H1 (cell line): ENCODE results near the gene FCRL6. TPM values are rescaled to one million over a fixed set of nuclear protein-coding genes. Genes with fewer than 3 reads are reported as not detected.

Source experiments
- CTCF ChIA-PET: fragments of 300-600 bp; sonication (Branson Sonifier 250); formaldehyde crosslinking; loops from one replicate; lab custom pipeline; 2021; ENCODE audit not compliant: partially characterized antibody; lab: Charles Lee
- POLR2A ChIA-PET: fragments of 300-600 bp; sonication (Branson Sonifier 250); formaldehyde crosslinking; loops from one replicate; lab custom pipeline; 2021; ENCODE audit warnings: inconsistent platforms; ENCODE audit not compliant: partially characterized antibody; lab: Charles Lee
- DNase-seq, 2 experiments: peaks; one replicate each; pipeline versions ENCODE4 v3.0.0 to v3.0.0-alpha.2; 2010 to 2022; ENCODE audit warnings: low spot score in 2 of 2, low read depth in 1 of 2, mixed read lengths in 1 of 2
- FAIRE-seq: peaks from 2 replicates; lab custom pipeline; 2011; peaks lifted over from hg19 to GRCh38; lab: Jason Lieb, UNC
- H2AFZ ChIP-seq: 2 replicates; pipeline ENCODE4 v1.8.1; 2012; ENCODE audit warnings: low read length, inconsistent platforms
- H2AK5ac ChIP-seq: 2 replicates; pipeline ENCODE4 v1.6.1; 2013; ENCODE audit warnings: low read depth, low read length
- H2BK120ac ChIP-seq: replicated peaks from 2 replicates; pipeline ENCODE3; 2013; ENCODE audit warnings: low read depth, low read length, inconsistent platforms
- H2BK12ac ChIP-seq: 2 replicates; pipeline ENCODE4 v1.6.1; 2013; ENCODE audit warnings: low read depth, low read length
- H2BK15ac ChIP-seq: 2 replicates; pipeline ENCODE4 v1.6.1; 2013; ENCODE audit warnings: low read length
- H2BK20ac ChIP-seq: 2 replicates; pipeline ENCODE4 v1.6.1; 2013; ENCODE audit warnings: low read length
- H2BK5ac ChIP-seq: 2 replicates; pipeline ENCODE4 v1.6.1; 2013; ENCODE audit warnings: low read depth, low read length
- H3K14ac ChIP-seq: 2 replicates; pipeline ENCODE4 v1.6.1; 2013; ENCODE audit warnings: inconsistent platforms; ENCODE audit not compliant: insufficient read length
- H3K18ac ChIP-seq: 2 replicates; pipeline ENCODE4 v1.6.1; 2013; ENCODE audit warnings: low read length; ENCODE audit errors: extremely low read depth
- H3K23ac ChIP-seq: 2 replicates; pipeline ENCODE4 v1.6.1; 2013; ENCODE audit warnings: inconsistent platforms; ENCODE audit not compliant: insufficient read length
- H3K23me2 ChIP-seq: 2 replicates; pipeline ENCODE4 v1.6.1; 2013; ENCODE audit warnings: low read depth, low read length
- H3K27ac ChIP-seq: 2 replicates; pipeline ENCODE4 v1.6.1; 2011; ENCODE audit warnings: low read depth, low read length, inconsistent platforms
- H3K27me3 ChIP-seq, 4 experiments: replicated peaks in 1 of 4; 1 replicate in 1 of 4; 2 replicates in 3 of 4; pipeline versions ENCODE4 v1.6.1 to v1.8.1; 2011 to 2013; ENCODE audit warnings: low read length in 3 of 4, mild to moderate bottlenecking in 3 of 4, inconsistent platforms in 2 of 4, mixed read lengths in 2 of 4, moderate library complexity in 1 of 4; ENCODE audit not compliant: control insufficient read depth in 3 of 4, insufficient read depth in 3 of 4; ENCODE audit errors: extremely low read depth in 1 of 4
- H3K36me3 ChIP-seq, 4 experiments: 2 replicates each; pipeline versions ENCODE4 v1.6.1 to v1.8.1; 2011 to 2013; ENCODE audit warnings: mild to moderate bottlenecking in 4 of 4, low read length in 3 of 4, moderate library complexity in 2 of 4, control low read depth in 1 of 4, inconsistent platforms in 1 of 4; ENCODE audit not compliant: insufficient read depth in 4 of 4, control insufficient read depth in 2 of 4
- H3K4ac ChIP-seq: replicated peaks from 2 replicates; pipeline ENCODE3; 2013; ENCODE audit warnings: low read length, low read depth, mixed read lengths, inconsistent platforms; ENCODE audit not compliant: insufficient read length
- H3K4me1 ChIP-seq, 4 experiments: replicated peaks in 1 of 4; 1 replicate in 1 of 4; 2 replicates in 3 of 4; pipeline versions ENCODE4 v1.6.1 to v1.8.1; 2011 to 2013; ENCODE audit warnings: low read length in 3 of 4, inconsistent platforms in 2 of 4, mixed read lengths in 1 of 4; ENCODE audit not compliant: insufficient read depth in 4 of 4, control insufficient read depth in 3 of 4
- H3K4me2 ChIP-seq, 2 experiments: 2 replicates each; pipeline versions ENCODE4 v1.6.1 to v1.8.1; 2011 to 2013; ENCODE audit warnings: low read depth in 2 of 2, low read length in 2 of 2, control low read depth in 1 of 2, inconsistent platforms in 1 of 2, mild to moderate bottlenecking in 1 of 2; ENCODE audit not compliant: insufficient read depth in 1 of 2
- H3K4me3 ChIP-seq, 4 experiments: fragments of 200-600, 300-600 bp in 1 of 4; sonication (generic), shearing (Covaris generic), sonication (Bioruptor Twin) in 1 of 4; 2 replicates each; pipeline versions ENCODE4 v1.5.1 to v1.8.1; 2011 to 2016; ENCODE audit warnings: low read length in 4 of 4, low read depth in 3 of 4, control low read depth in 2 of 4, inconsistent platforms in 2 of 4, mild to moderate bottlenecking in 2 of 4, mixed read lengths in 1 of 4, moderate library complexity in 1 of 4; ENCODE audit not compliant: insufficient read depth in 2 of 4; ENCODE audit errors: extremely low read depth in 1 of 4
- H3K56ac ChIP-seq: replicated peaks from 2 replicates; pipeline ENCODE3; 2013; ENCODE audit warnings: low read depth, mild to moderate bottlenecking, mixed read lengths, low read length, inconsistent platforms; ENCODE audit not compliant: insufficient read length
- H3K79me1 ChIP-seq: 2 replicates; pipeline ENCODE4 v1.6.1; 2013; ENCODE audit warnings: low read depth, low read length, control low read depth
- H3K79me2 ChIP-seq, 2 experiments: 2 replicates each; pipeline versions ENCODE4 v1.6.1 to v1.8.1; 2012 to 2013; ENCODE audit warnings: low read length in 2 of 2, mild to moderate bottlenecking in 2 of 2, inconsistent platforms in 1 of 2; ENCODE audit not compliant: insufficient read depth in 2 of 2, control insufficient read depth in 1 of 2
- H3K9ac ChIP-seq, 4 experiments: replicated peaks in 1 of 4; 1 replicate in 1 of 4; 2 replicates in 3 of 4; pipeline versions ENCODE4 v1.6.1 to v1.8.1; 2011 to 2013; ENCODE audit warnings: low read depth in 3 of 4, low read length in 3 of 4, control low read depth in 2 of 4, mild to moderate bottlenecking in 2 of 4, moderate library complexity in 2 of 4, inconsistent platforms in 1 of 4; ENCODE audit errors: extremely low read depth in 1 of 4
- H3K9me3 ChIP-seq, 2 experiments: 2 replicates each; pipeline versions ENCODE4 v1.6.1 to v1.8.1; 2012 to 2013; ENCODE audit warnings: mild to moderate bottlenecking in 2 of 2, moderate library complexity in 2 of 2, control low read depth in 1 of 2, inconsistent platforms in 1 of 2, low read depth in 1 of 2, low read length in 1 of 2, mixed read lengths in 1 of 2; ENCODE audit not compliant: insufficient read depth in 2 of 2
- H4K20me1 ChIP-seq, 2 experiments: replicated peaks in 1 of 2; 2 replicates each; pipeline versions ENCODE3 to v1.8.1; 2011 to 2013; ENCODE audit warnings: inconsistent platforms in 2 of 2, low read length in 2 of 2, mild to moderate bottlenecking in 1 of 2; ENCODE audit not compliant: insufficient read depth in 2 of 2, control insufficient read depth in 1 of 2
- H4K5ac ChIP-seq: 2 replicates; pipeline ENCODE4 v1.6.1; 2013; ENCODE audit warnings: low read length, low read depth, mixed read lengths, inconsistent platforms; ENCODE audit not compliant: insufficient read length
- H4K8ac ChIP-seq: 2 replicates; pipeline ENCODE4 v1.8.0; 2013; ENCODE audit warnings: mild to moderate bottlenecking, moderate library complexity, low read length, inconsistent platforms; ENCODE audit not compliant: insufficient read depth; ENCODE audit errors: extremely low read depth
- H4K91ac ChIP-seq: replicated peaks from 2 replicates; pipeline ENCODE3; 2013; ENCODE audit warnings: low read length, mixed read lengths, inconsistent platforms; ENCODE audit not compliant: insufficient read length
- CHD2 ChIP-seq: IDR thresholded peaks from 2 replicates; pipeline ENCODE4 v1.6.1; 2012; ENCODE audit warnings: low read length, improper control_type of control experiment
- EGR1 ChIP-seq: IDR thresholded peaks from 2 replicates; pipeline ENCODE4 v1.6.1; 2011; ENCODE audit warnings: low read depth, low read length, borderline replicate concordance
- EP300 ChIP-seq, 2 experiments: IDR thresholded peaks; 1 replicate in 1 of 2; 2 replicates in 1 of 2; pipeline ENCODE4 v1.6.1; 2011 to 2012; ENCODE audit warnings: low read depth in 2 of 2, low read length in 2 of 2, mild to moderate bottlenecking in 2 of 2, borderline replicate concordance in 1 of 2, inconsistent platforms in 1 of 2, moderate library complexity in 1 of 2
- SAP30 ChIP-seq: fragments of 300-600 bp; sonication (generic); IDR thresholded peaks from 2 replicates; pipeline ENCODE4 v1.7.1; 2012; ENCODE audit warnings: low read length, moderate library complexity, mild to moderate bottlenecking, inconsistent platforms; ENCODE audit not compliant: insufficient read depth, insufficient replicate concordance
- SIN3A ChIP-seq, 2 experiments: IDR thresholded peaks in 1 of 2; conservative IDR thresholded peaks in 1 of 2; 2 replicates each; pipeline ENCODE4 v1.6.1; 2011 to 2012; ENCODE audit warnings: low read length in 2 of 2, improper control_type of control experiment in 1 of 2, low read depth in 1 of 2, mild to moderate bottlenecking in 1 of 2
- SRF ChIP-seq: IDR thresholded peaks from 2 replicates; pipeline ENCODE4 v1.6.1; 2011; ENCODE audit warnings: mild to moderate bottlenecking, low read depth, low read length, moderate library complexity
- TAF7 ChIP-seq: optimal IDR thresholded peaks from 2 replicates; pipeline ENCODE3; 2011; ENCODE audit warnings: low read depth, mild to moderate bottlenecking, inconsistent platforms, low read length, moderate library complexity, borderline replicate concordance
- YY1 ChIP-seq: IDR thresholded peaks from 2 replicates; pipeline ENCODE4 v1.6.1; 2011; ENCODE audit warnings: low read depth, mild to moderate bottlenecking, low read length
- WGBS, 2 experiments: shearing (Covaris generic) in 1 of 2; methylation state at CpG; one replicate each; pipeline versions ENCODE4 v1.1.6 to v1.1.7; 2013 to 2015; ENCODE audit warnings: low lambda C conversion rate in 2 of 2, mixed read lengths in 2 of 2, inconsistent platforms in 1 of 2, low coverage in 1 of 2, missing lambda C conversion rate in 1 of 2; ENCODE audit not compliant: insufficient replicate concordance in 2 of 2, insufficient coverage in 1 of 2, insufficient read length in 1 of 2; ENCODE audit errors: extremely low coverage in 1 of 2, missing lambda C conversion rate in 1 of 2; 5-methylcytosine and 5-hydroxymethylcytosine counted together
- polyA plus RNA-seq, 7 experiments: library from polyadenylated mRNA; depleted of rRNA in 3 of 7; stranded (reverse) in 5 of 7; unstranded in 2 of 7; fragments of >200 nt in 5 of 7; fragments of 200-250 nt in 2 of 7; gene quantifications; 1 replicate in 5 of 7; 2 replicates in 1 of 7; 4 replicates in 1 of 7; pipeline versions ENCODE4 v1.2.1 to v1.2.3, GENCODE V29; 2011 to 2013; ENCODE audit warnings: missing spikeins in 2 of 7, mixed read lengths in 2 of 7
- total RNA-seq: library from RNA; stranded (reverse); fragmentation: NEBNext Ultra II Directional; extraction: Animal tissue kit (Norgen Biotek cat#: 25700); gene quantifications from 2 replicates; pipeline ENCODE4 v1.2.1, GENCODE V29; 2021

The FCRL6 gene
- total and polyA plus RNA-seq, 2 of the 8 experiments (the other 6 are each of a cell fraction or from before 2014, with no cell fraction given) = not detected

DNA sequence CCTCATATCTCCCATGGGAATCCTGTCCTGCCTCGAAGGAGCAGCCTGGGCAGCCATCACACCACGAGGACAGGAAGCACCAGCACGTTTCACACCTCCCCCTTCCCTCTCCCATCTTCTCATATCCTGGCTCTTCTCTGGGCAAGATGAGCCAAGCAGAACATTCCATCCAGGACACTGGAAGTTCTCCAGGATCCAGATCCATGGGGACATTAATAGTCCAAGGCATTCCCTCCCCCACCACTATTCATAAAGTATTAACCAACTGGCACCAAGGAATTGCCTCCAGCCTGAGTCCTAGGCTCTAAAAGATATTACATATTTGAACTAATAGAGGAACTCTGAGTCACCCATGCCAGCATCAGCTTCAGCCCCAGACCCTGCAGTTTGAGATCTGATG is 33.2 kb downstream of the FCRL6 start:
- DNase-seq = no peak
- POLR2A ChIA-PET = interaction anchor here (2.2 kb wide), 1 partner anchor 9 kb away, joined by 5 read pairs; no protein-coding TSS in a partner anchor
- no peaks in the 10 kb centered on the region for H3K79me2 ChIP-seq
- no peak overlapping the region for H3K4ac ChIP-seq
- no peak overlapping the region for H2BK5ac ChIP-seq
- H3K79me1 ChIP-seq = no peaks in the 10 kb centered on the region
- no peaks in the 10 kb centered on the region for H3K9me3 ChIP-seq
- no peaks in the 10 kb centered on the region for H4K20me1 ChIP-seq
- H3K36me3 ChIP-seq = no peaks in the 10 kb centered on the region
- H3K27me3 ChIP-seq = peaks cover 0 to 15% (median 3%) of the 10 kb centered on the region in 4 experiments; a peak in 6 of 7 replicates
- H3K27ac ChIP-seq = no peak overlapping the region
- 81% methylated on average over 3 of the region's 3 CpGs; no CpG with 5 or more reads in 1 of the 2 experiments for WGBS, 2 experiments
- no peak overlapping the region for H4K5ac ChIP-seq
- H3K23me2 ChIP-seq = no peaks in the 10 kb centered on the region
- no peak overlapping the region for H2BK15ac ChIP-seq
- no peak overlapping the region for H3K18ac ChIP-seq
- peak overlapping the region; percentile 66; the same call in 1 of the 2 replicates for H4K8ac ChIP-seq
- H3K23ac ChIP-seq = no peak overlapping the region
- no peak overlapping the region for H2BK20ac ChIP-seq
- H2AK5ac ChIP-seq = no peak overlapping the region
- H3K4me3 ChIP-seq = no peak overlapping the region
- no peak overlapping the region for H2BK120ac ChIP-seq
- no peak overlapping the region for H2BK12ac ChIP-seq
- CTCF ChIA-PET = interaction anchor here (1.0 to 11.2 kb wide), 7 partner anchors 10 to 171 kb away, joined by 4 to 175 read pairs (median 5); no protein-coding TSS in a partner anchor
- H3K56ac ChIP-seq = no peak overlapping the region
- H3K9ac ChIP-seq = no peak overlapping the region
- H3K4me2 ChIP-seq = no peak overlapping the region
- FAIRE-seq = no peak
- H3K4me1 ChIP-seq = peaks cover 0 to 4% (median 2%) of the 10 kb centered on the region in 4 experiments; a peak in 1 of 7 replicates
- H4K91ac ChIP-seq = no peak overlapping the region
- H2AFZ ChIP-seq = no peak overlapping the region
- no peak overlapping the region for H3K14ac ChIP-seq
- no peak for TF ChIP-seq TAF7
- no peak for TF ChIP-seq YY1
- TF ChIP-seq CHD2 = no peak
- TF ChIP-seq EGR1 = no peak
- TF ChIP-seq SAP30 = no peak
- TF ChIP-seq SIN3A (conservative IDR thresholded peaks at IDR 0.05 in 1 of 2, IDR thresholded peaks at IDR 0.05 in 1 of 2; ENCODE audit: low read depth in 1 of 2, low read length in 2 of 2) = no peak
- TF ChIP-seq SRF = no peak
- no peak for TF ChIP-seq EP300 (IDR thresholded peaks at IDR 0.05; ENCODE audit: borderline replicate concordance in 1 of 2, low read depth in 2 of 2, low read length in 2 of 2)
